GM21723 (cell line): ENCODE data around the gene TAP1.

Experiments used
- ATAC-seq: cut with Tn5 transposase; IDR thresholded peaks from one replicate; pipeline ENCODE4 v1.9.1; 2021; ENCODE audit warnings: mild to moderate bottlenecking, moderate library complexity; ENCODE audit not compliant: unreplicated experiment

TAP1 gene

GRCh38 chr6:32840604-32841246 is 12.8 kb downstream of the TAP1 start:
- ATAC-seq, result no peak

- ATAC-seq, result no peak
These were observed 14.1 kb downstream of the TAP1 start for GRCh38 chr6:32839356-32839755.

- ATAC-seq, result peak; percentile 66
These were observed 15.2 kb downstream of the TAP1 start, which contains the start of gene TAP2 for GRCh38 chr6:32838114-32838958. TSS of gene TAP2 (minus strand) at chr6:32838739. CDS start at chr6:32838233, 506 bp downstream.

- no peak for ATAC-seq
These were observed 15.8 kb downstream of the TAP1 start for GRCh38 chr6:32837651-32838113.

DNA sequence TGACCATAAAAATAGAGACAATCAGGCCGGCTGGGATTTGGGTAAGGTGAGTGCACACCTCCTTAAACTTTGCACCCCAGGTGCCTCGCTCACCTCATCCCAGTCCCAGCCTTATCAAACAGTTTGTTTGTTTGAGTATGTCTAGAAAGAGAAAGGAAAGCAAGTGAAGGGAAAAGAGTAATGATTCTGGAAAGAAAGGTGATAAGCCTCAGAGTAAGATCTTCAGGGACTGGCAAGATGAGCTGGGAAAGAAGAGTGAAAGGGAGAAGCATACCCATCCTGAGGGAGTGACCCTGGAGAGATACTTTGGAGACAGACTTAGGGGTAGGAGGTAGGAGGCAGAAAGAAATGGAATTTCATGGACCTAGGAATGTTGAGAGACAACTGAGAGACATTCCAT is 16.6 kb downstream of the TAP1 start:
- no peak for ATAC-seq

DNA sequence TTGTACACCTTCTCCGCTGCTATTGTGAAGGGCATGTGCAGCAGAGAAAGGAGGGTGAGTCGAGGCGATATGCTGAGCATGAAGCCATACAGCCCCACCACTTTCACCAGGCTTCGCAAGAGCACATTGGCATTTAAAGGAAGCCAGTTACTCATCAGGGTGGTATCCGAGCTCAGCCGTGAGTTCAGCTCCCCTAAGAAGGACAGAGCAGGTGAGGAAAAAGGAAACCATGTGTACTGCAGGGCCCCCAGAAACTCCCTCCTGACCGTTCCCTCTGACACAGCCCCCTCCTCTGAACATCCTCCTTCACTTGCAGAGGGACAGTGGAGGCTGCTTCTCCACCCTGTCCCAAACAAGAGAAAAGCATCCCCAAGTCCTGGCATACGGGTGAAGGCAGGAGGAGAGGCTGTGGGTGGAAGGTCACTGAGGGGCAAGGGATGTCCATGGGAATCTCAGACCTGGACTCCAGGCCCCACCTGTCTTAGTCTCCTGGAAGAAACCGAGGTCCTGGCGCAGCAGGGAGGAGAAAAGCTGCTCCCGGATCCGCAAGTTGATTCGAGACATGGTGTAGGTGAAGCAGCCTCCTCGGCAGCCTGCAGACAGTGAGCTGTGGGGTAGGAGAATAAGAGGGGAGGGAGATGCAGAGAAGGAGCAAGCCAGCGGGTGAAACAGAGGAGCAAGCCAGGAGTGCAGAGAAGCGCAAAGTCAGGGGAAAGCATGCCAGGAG is 18.2 kb downstream of the TAP1 start:
- no peak for ATAC-seq

DNA sequence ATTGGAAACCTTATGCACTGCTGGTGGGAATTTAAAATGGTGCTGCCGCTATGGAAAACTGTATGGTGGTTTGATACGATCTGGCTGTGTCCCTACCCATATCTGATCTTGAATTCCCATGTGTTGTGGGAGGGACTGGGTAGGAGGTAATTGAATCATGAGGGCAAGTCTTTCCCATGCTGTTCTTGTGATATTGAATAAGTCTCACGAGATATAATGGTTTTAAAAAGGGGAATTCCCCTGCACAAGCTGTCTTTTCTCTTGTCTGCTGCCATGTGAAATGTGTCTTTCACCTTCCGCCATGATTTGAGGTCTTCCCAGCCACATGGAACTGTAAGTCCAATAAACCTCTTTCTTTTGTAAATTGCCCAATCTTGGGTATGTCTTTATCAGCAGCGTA is 19.8 kb downstream of the TAP1 start:
- no peak for ATAC-seq

- no peak for ATAC-seq
These were observed 21.0 kb downstream of the TAP1 start for GRCh38 chr6:32832535-32832934.

DNA sequence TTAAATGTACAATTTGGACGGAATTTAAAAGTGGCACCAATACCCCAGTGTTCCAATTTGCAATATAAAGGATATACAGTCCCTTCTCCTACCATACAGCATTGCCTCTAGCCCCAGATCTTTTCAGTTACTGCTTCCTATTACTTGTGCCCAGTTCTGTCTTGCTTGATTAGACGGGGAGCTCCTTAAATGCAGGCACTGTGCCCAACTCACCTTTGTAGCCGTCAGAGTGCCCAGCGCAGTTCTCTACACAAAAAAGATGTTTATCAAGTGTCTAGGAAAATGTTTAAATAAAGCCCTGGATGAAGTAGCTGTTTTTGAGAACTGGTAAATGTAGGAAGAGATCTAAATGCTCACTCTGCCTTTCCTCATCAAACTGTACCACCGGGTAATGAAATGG is 22.6 kb downstream of the TAP1 start:
- ATAC-seq, result no peak

DNA sequence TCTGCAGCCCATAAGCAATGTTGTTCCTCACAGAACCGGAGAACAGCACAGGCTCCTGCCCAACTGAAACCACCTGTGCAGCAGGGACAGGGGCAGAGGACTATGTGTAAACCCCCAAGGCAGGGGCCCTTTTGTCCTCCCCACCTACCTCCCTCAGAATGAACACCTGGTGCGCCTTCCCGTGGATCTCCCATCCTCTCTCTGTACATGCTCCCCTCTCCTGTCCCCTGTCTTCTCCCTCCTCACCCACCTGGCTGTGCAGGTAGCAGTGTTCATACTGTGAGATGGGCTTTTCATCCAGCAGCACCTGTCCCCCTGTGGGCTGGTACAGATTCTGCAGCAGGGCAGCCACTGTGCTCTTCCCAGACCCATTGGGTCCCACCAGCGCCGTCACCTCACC is 23.5 kb downstream of the TAP1 start:
- ATAC-seq, result no peak

- no peak for ATAC-seq
These were observed 24.0 kb downstream of the TAP1 start for GRCh38 chr6:32829495-32829894.

DNA sequence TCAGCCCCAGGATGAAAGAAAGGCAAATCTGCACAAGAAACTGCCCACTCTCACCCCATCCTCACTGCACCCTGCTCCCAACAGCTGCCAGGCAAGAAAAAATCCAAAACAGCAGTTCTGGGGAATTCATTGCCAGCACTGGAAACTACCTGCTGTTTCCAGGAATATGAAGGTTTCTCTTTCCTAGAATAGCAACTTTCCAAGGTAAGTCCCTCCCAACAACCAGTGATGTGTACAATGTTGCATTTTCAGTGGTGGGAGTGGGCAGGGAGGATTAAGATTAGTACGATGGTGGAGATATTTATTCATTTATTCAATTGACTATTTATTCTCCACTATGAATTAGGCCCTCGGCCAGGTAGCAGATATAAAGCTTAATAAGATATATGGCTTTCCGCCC is 26.5 kb downstream of the TAP1 start:
- no peak for ATAC-seq

DNA sequence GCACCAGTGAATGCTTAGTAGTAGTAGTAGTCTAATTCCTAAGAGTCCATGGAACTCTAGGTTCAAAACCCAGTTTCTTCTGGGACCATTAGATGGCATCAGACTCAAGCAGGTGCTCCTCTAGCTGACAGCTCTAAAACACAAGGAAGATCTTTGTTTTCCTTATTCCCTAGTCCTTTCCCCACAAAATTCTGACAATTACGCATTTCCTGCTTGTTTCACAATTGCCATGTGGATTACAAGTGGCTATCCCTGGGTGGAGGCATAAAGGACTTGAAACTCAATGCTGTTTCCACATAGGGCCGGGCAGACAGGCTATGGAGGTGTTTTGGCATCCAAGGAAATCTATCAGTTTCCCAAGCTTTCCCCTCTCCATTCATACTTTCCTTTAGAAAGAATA is 27.5 kb downstream of the TAP1 start:
- no peak for ATAC-seq

GRCh38 chr6:32819729-32820128 is 33.8 kb downstream of the TAP1 start:
- no peak for ATAC-seq

DNA sequence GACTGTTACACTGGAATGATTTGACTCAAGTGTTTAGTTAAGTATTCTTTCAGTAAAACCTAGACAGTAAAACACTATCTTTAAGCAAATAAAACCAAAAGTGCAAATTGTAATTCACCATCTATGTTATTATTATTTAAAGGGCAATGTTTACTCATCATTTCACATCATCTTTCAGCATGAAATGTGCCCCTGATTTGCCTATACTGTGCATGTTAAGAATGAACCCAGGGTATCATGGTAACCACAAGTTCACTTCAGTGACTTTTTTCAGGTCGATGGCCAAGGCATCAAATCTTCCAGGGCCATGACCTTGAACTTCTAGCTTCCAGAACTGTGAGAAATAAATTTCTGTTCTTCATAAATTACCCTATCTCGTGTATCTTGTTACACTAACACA is 34.6 kb downstream of the TAP1 start:
- ATAC-seq, result no peak

- peak; percentile 69 for ATAC-seq
These were observed 36.7 kb downstream of the TAP1 start, which contains the start of gene HLA-DOB for GRCh38 chr6:32816746-32817204. TSS of gene HLA-DOB (minus strand) at chr6:32817002. CDS start at chr6:32816951, 51 bp downstream.

GRCh38 chr6:32815996-32816395 is 37.5 kb downstream of the TAP1 start:
- ATAC-seq, result peak; percentile 53

DNA sequence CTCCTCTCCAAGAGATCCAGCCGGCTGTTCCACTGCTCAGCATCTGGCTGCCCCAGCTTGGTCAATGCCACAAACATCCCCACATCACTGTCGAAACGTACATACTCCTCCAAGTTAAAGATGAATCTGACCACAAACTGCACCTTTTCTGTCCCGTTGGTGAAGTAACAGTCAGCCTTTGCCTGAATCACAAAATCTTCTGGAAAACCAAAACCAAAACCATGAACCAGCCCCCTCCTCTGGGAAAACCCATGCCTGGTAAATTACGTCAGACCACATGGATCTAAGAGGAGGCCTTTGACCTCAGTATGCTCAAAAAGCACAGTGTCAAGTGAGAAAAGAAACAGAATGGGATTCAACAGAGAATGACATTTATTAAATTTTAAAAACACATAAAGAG is 38.4 kb downstream of the TAP1 start:
- no peak for ATAC-seq

GRCh38 chr6:32814145-32814544 is 39.4 kb downstream of the TAP1 start:
- no peak for ATAC-seq

GRCh38 chr6:32809171-32809570 is 44.3 kb downstream of the TAP1 start:
- no peak for ATAC-seq

DNA sequence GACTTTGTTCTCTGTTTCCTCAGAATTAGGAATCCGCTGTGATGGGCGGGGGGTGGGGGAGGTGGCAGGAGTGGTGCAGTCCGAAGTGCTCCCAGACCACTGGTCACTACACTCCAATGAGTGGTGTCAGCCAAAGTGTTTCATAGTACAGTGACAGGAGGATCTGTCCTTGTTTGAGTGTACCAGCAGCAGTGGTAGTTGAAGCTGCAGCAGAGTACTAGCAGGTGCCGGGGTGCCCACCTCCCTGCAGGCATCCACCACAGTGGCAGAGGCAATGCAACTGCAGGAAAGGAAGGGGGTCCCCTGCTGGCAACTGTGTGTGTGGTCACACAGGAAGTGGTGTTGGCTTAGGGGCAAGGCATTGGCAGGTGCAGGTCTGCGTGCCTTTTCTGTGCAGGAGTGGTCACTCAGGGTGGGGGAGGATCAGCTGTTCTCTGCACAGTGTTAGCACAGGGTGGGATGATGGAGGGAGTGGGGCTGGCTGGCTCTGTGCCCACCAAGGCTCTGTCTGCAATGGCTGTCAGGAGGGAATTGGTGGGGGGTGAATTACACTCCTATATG is 46.4 kb downstream of the TAP1 start:
- no peak for ATAC-seq
